ENCODE data around the gene CYRIA. TPM values are rescaled to one million over a fixed set of nuclear protein-coding genes. Genes with fewer than 3 reads are reported as not detected.

The CYRIA gene
- total RNA-seq, 3 donors from 2014 or later, result 0.51 to 1.8 (median 1.8) TPM

DNA sequence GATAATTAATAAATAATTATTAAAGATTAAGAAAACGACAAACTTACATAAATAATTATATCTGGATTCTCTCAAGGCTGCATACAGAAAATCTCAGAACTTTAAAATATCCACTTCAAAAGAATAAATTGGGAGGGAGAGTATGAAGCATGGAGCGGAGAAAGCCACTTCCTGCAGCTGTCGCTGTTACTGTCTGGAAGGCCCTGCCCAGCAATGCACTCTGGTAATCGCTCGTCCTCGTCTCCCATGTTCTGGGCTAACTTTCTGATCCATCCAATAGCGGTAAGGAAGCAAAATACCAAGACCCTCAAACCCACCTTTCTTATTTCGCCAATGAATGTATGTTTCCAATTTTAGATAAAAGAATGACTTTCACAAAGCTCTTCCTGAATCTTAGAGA lies 26.7 kb downstream of the CYRIA start:
- Mint-ChIP-seq H3K4me3 (no peak overlapping the region), H3K27me3 (ENCODE audit: low read depth) (peaks cover 5% of the 10 kb centered on the region), H3K9me3 (no peaks in the 10 kb centered on the region), H3K4me1 (ENCODE audit: low read depth) (peaks cover 16% of the 10 kb centered on the region), H3K36me3 (ENCODE audit: insufficient read depth) (peaks cover 1% of the 10 kb centered on the region)
- ATAC-seq (no peak), DNase-seq (no peak)

DNA sequence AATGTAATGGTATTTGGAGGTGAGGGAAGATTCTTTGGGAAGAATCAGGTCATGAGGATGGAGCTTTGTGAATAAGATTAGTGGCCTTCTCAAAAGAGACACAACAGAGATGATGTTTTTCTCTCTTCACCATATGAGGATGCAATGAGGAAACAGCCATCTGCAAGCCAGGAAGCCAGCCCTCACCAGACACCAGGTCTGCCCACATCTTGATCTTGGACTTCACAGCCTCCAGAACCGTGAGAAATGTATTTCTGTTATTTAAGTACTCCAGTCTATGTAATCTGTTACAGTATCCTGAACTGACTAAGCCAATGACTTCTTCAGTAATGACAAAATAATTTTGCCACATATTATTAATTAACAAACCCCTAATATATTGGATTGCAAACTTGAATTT lies 28.3 kb downstream of the CYRIA start:
- Mint-ChIP-seq H3K27me3 (ENCODE audit: low read depth) (peaks cover 7% of the 10 kb centered on the region), H3K9me3 (no peaks in the 10 kb centered on the region), H3K4me1 (ENCODE audit: low read depth) (peaks cover 16% of the 10 kb centered on the region), H3K36me3 (ENCODE audit: insufficient read depth) (peaks cover 1% of the 10 kb centered on the region), H3K4me3 (no peak overlapping the region)
- ATAC-seq (no peak), DNase-seq (no peak)

DNA sequence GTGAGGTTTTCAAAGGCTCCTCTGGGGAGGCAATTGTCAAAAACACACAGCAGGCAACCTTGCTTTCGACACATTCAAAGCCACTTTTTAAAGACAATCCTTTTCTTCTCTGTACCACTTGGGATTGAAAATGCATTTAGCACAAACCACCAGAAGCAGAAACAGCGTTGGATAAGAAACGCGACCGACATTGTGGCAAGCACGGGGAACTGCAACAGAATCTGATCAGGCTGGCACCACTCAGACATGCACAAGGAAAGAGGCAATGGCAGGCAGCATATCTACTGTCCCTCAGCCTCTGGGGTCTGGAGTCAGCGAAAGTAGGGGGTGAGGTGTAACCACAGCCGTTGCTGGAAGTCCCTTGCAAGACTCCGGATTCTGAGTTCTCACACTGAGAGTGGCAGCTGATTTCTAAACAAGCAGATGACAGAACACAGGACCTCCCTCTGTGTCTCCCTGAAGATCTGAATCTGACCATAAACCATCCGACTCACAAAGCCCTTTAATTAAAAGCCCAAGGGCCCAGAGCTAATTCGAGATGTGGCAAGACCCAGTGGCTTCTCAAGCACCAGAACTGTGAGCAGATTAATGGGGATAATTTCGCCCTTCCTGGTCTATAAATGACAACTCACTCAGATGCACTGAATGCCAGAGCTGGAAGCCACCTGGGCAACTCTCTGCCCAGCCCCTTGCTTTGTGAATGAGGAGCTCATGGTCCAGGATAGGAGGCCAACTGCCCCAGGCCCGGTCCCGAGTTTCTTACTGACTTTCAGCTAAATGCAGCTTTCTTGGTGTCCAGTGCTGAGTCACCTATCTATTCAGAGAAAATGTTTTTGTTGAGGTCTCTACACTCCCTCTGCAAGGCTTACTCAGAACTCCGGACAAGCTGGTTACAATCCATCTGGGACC lies 29.6 kb downstream of the CYRIA start:
- no peak for ATAC-seq
- Mint-ChIP-seq H3K27me3 (ENCODE audit: low read depth) (peaks cover 5% of the 10 kb centered on the region), H3K9me3 (no peaks in the 10 kb centered on the region), H3K4me1 (ENCODE audit: low read depth) (peaks cover 16% of the 10 kb centered on the region), H3K36me3 (ENCODE audit: insufficient read depth) (peaks cover 1% of the 10 kb centered on the region), H3K4me3 (no peak overlapping the region)
- no peak for DNase-seq

DNA sequence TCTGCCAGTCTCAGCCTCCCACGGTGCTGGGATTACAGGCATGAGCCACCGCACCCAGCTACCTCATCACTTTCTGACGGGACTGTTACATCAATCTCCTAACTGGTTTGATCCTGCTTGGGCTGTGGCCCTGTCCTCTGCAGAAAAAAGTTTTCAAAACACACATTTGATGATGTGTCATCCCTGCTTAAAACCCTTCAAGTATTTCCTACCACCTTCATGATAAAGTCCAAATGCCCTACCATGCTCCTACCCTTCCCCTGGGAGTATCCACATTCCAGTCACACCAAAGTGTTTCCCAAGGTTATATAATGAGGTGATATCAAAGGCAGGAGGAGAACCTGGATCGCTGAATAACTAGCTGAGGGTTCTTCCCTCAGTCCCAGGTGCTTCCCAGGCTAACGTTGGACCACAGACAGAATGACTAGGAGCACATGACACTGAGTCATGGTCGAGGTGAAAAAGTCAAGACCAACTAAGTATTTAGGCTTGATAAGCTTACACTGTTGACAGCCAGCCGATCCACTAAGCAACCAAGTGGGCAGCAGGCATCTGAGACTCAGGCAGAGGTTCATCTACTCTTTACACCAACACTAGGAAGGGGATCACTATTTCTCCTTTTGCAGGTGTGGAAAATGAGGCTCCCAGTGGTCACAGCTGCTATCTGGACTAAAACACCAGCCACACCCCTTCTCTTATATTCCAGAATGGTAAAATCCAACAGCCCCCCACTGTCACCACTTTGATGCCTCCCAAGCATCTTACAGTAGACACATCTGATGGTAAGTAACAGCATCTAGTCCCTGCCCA lies 31.8 kb downstream of the CYRIA start:
- Mint-ChIP-seq H3K9me3 (no peaks in the 10 kb centered on the region), H3K27me3 (ENCODE audit: low read depth) (peaks cover 5% of the 10 kb centered on the region), H3K4me3 (no peak overlapping the region), H3K4me1 (ENCODE audit: low read depth) (peaks cover 21% of the 10 kb centered on the region), H3K36me3 (ENCODE audit: insufficient read depth) (peaks cover 1% of the 10 kb centered on the region)
- DNase-seq, result no peak
- ATAC-seq, result no peak

DNA sequence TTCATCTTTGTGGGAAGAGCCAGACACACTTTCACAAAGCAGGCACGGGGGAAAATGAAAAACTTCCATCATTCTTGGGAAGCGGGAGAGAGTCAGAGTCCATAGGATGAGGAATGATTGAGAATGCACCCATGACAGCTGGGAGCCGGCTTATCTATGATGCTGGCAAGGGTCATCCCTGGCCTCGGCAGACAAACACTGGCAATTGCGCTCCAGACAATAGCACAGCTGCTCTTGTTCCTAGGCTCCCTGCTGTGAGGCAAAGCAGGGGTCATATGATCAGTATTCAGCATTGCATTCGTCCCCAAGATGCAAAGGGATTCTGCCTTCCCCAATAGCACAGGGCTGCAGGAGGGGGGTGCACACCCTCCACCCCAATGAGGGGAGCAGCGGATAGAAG lies 33.0 kb downstream of the CYRIA start:
- H3K4me1 Mint-ChIP-seq (ENCODE audit: low read depth), result peaks cover 15% of the 10 kb centered on the region
- DNase-seq, result no peak
- H3K36me3 Mint-ChIP-seq (ENCODE audit: insufficient read depth), result no peaks in the 10 kb centered on the region
- no peak overlapping the region for H3K4me3 Mint-ChIP-seq
- H3K9me3 Mint-ChIP-seq, result no peaks in the 10 kb centered on the region
- peaks cover 5% of the 10 kb centered on the region for H3K27me3 Mint-ChIP-seq (ENCODE audit: low read depth)
- ATAC-seq, result no peak

DNA sequence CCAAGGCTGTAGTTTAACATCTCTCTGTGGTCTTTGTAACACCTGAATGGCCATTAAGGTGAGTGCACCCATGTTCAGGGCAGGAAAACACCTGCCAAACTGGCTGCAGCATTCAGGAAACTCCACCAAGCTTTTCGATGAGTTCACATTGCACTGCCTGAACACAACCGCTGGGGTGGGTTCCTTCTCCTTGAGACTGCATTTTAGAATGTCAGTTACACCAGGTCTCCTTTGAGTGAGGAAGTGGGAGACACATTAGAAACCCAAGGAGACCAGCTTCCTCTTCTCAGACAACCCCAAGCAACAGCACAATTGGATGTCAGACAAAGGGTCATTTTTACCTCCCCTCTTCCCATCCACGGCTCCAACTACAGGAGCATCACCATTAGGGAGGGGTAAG lies 35.2 kb downstream of the CYRIA start:
- H3K36me3 Mint-ChIP-seq (ENCODE audit: insufficient read depth), result no peaks in the 10 kb centered on the region
- H3K4me3 Mint-ChIP-seq, result no peak overlapping the region
- peaks cover 5% of the 10 kb centered on the region for H3K27me3 Mint-ChIP-seq (ENCODE audit: low read depth)
- ATAC-seq (no peak), DNase-seq (no peak)
- no peaks in the 10 kb centered on the region for H3K9me3 Mint-ChIP-seq
- H3K4me1 Mint-ChIP-seq (ENCODE audit: low read depth), result peaks cover 30% of the 10 kb centered on the region

DNA sequence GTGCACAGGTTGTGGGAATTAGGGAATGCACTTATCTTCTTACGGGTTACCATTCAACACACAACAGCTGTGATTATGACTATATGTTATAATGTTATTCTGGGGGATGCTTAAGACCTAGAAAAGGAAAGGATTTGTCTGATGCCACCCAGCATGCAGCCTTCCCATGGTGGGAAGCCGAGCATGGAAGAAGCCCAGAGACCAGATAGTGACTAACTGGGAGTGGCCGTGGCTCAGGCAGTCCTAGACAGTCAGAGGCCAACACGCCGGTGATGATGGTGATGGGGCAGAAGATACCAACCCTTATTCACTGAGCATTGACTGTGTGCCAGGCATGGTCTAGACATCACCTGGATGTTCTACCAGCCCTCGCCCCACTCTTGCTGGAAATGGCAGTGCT lies 35.9 kb downstream of the CYRIA start:
- no peak overlapping the region for H3K4me3 Mint-ChIP-seq
- no peak for ATAC-seq
- H3K36me3 Mint-ChIP-seq (ENCODE audit: insufficient read depth), result no peaks in the 10 kb centered on the region
- peaks cover 34% of the 10 kb centered on the region for H3K4me1 Mint-ChIP-seq (ENCODE audit: low read depth)
- DNase-seq, result no peak
- no peaks in the 10 kb centered on the region for H3K9me3 Mint-ChIP-seq
- peaks cover 5% of the 10 kb centered on the region for H3K27me3 Mint-ChIP-seq (ENCODE audit: low read depth)

DNA sequence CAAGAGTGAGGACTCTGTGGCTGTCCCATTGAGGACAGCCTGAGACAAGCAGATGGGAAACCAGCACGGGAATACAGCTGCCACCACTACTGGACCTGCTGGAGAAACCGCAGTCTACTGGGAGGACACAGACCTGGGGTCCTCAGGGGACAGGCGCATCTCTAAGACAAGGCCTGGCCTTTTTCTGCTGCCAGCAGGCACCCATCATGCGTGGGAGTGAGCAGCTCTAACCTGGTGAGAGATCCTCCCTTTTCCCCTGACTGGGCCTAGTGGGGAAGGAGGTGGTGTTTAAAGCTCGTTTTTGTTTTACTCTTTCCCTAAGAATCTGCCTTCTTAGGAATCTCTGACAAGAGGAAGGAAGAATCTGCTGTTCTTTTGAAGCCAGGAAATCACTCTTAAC lies 36.6 kb downstream of the CYRIA start:
- Mint-ChIP-seq H3K36me3 (ENCODE audit: insufficient read depth) (no peaks in the 10 kb centered on the region), H3K9me3 (no peaks in the 10 kb centered on the region), H3K27me3 (ENCODE audit: low read depth) (peaks cover 2% of the 10 kb centered on the region), H3K4me3 (no peak overlapping the region), H3K4me1 (ENCODE audit: low read depth) (peaks cover 38% of the 10 kb centered on the region)
- ATAC-seq (no peak), DNase-seq (no peak)

DNA sequence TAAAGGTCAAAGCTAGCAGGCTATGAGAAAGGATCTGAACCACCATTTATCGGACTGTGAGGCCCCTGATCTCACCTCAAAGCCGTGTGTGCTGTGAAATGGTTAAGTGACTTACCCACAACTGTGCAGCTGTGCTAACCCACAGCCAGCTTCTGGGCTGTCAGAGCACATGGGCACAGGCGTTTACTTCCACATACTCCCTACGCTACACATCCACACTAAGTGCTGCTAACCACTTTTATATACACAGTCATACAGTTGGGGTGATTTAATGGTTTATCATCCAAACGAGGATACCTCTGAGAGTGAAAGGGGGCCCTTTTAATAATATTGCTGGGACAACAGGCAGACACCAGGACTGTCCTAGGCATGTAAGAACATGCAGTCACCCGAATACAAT lies 37.3 kb downstream of the CYRIA start:
- DNase-seq (no peak), ATAC-seq (peak in 1 of 2 donors; percentile 10)
- H3K4me1 Mint-ChIP-seq (ENCODE audit: low read depth), result peaks cover 45% of the 10 kb centered on the region
- no peaks in the 10 kb centered on the region for H3K27me3 Mint-ChIP-seq (ENCODE audit: low read depth)
- no peak overlapping the region for H3K4me3 Mint-ChIP-seq
- H3K36me3 Mint-ChIP-seq (ENCODE audit: insufficient read depth), result no peaks in the 10 kb centered on the region
- H3K9me3 Mint-ChIP-seq, result no peaks in the 10 kb centered on the region

DNA sequence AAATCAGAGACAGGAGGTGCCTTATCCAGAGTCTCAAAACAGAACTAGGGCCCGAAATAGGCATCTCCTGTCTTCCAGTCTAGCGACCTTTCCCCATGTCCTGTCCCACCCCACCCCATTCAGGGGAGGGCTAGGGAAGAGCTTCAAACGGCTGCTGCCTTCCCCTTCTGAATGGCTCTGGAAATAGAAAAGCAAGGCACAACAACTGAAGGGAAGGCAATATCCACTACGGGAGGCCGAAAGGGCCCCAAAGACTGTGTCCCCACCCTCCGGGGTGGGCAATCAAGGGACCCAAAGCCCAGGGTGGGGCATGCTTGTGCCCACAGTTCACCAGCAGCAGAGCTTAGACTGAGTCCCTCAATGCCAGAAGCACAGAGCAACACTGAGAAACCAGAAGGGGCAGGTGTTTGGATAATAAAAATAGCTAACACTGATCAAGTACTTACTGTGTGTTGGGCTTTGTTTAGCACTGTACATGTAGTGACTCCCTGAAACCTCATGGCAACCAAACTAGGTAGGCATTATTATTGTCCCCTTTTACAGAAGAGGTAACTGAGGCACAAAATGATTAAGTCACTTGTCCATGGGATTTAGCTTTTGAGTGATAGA lies 38.5 kb downstream of the CYRIA start:
- no peak overlapping the region for H3K4me3 Mint-ChIP-seq
- H3K36me3 Mint-ChIP-seq (ENCODE audit: insufficient read depth), result no peaks in the 10 kb centered on the region
- ATAC-seq (no peak), DNase-seq (no peak)
- no peaks in the 10 kb centered on the region for H3K9me3 Mint-ChIP-seq
- H3K4me1 Mint-ChIP-seq (ENCODE audit: low read depth), result peaks cover 56% of the 10 kb centered on the region
- H3K27me3 Mint-ChIP-seq (ENCODE audit: low read depth), result no peaks in the 10 kb centered on the region

DNA sequence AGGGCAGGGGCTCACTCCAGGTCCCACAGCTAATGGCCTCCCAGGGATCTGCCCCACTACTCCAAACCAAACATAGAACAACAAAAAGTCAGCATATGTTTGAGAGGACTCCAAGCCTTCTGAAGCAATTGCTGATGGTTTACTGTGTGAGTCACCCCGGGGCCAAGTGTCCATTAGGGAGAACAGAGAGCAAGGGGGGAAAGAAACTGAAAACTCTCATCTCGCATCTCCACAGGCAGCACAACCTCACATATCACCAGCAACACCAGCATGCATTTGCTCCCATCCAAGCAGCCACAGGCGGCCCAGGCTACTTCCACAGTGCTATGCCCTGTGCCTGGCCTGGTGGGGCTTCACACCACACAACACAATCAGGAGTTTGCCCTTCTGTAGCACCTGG lies 39.1 kb downstream of the CYRIA start:
- DNase-seq, result no peak
- no peaks in the 10 kb centered on the region for H3K9me3 Mint-ChIP-seq
- H3K4me3 Mint-ChIP-seq, result no peak overlapping the region
- H3K4me1 Mint-ChIP-seq (ENCODE audit: low read depth), result peaks cover 56% of the 10 kb centered on the region
- H3K27me3 Mint-ChIP-seq (ENCODE audit: low read depth), result no peaks in the 10 kb centered on the region
- no peak for ATAC-seq
- H3K36me3 Mint-ChIP-seq (ENCODE audit: insufficient read depth), result no peaks in the 10 kb centered on the region

DNA sequence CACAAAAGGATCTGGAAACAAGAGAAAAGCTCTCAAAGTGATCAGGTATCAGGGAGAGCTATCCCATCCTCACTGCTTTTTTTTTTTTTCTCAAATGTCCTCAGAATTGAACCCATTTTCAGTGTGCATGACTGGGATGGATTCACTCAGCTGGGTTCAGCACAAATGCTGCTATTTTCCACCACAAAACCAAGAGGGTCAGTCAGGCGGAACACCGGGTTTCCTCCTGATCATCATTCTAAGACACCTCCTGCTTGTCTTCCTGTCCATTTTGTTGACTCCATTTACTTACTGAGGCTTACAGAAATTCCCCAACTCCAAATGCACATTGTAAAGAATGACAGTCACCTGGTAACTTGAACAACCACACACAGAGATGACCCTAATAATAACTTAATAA lies 39.9 kb downstream of the CYRIA start:
- DNase-seq, result no peak
- Mint-ChIP-seq H3K4me1 (ENCODE audit: low read depth) (peaks cover 56% of the 10 kb centered on the region), H3K9me3 (no peaks in the 10 kb centered on the region), H3K4me3 (no peak overlapping the region), H3K36me3 (ENCODE audit: insufficient read depth) (no peaks in the 10 kb centered on the region), H3K27me3 (ENCODE audit: low read depth) (no peaks in the 10 kb centered on the region)
- no peak for ATAC-seq

DNA sequence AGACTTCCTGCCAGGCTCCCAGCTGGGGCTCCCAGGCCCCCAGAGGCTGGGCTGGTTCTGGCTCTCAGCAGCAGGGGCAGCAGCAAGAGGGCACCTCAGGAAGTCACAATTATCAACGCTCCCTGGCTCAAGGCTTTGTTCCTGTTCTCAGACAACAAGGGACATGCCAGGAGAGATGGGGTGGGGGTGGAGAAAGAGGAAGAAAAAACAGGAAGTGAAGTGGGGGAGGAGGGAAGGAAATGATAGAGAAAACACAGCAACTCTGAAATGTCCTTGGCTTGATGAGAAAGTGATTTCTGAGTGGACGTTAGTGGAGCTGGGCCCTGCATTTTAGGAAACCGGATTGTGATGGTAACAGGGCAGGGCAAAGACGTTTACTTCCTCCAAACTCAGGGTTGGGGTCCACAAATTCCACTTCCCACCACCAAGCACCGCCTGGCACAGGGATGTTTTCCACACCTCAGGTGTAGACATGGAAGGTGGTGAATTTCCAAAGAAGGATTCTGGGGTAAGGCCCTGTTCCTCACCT lies 40.4 kb downstream of the CYRIA start:
- no peak for ATAC-seq
- peaks cover 54% of the 10 kb centered on the region for H3K4me1 Mint-ChIP-seq (ENCODE audit: low read depth)
- H3K4me3 Mint-ChIP-seq, result no peak overlapping the region

DNA sequence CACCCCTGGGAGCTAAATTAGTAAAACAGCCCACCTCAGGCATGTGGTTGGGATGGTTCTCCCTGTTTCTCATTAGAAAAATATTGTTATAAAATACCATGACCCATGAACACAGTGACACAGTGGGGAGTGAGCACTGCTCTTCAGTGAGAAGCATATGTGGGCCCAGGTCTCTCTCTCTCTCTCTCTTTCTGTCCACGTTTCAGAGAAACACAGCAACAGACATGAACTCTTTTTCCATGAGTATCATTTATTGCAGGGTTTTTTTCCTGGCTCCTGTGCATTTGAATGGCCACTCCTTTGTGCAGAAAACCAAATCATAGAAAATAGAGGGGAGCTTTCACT lies 41.2 kb downstream of the CYRIA start:
- peaks cover 50% of the 10 kb centered on the region for H3K4me1 Mint-ChIP-seq (ENCODE audit: low read depth)
- H3K4me3 Mint-ChIP-seq, result no peak overlapping the region
- no peaks in the 10 kb centered on the region for H3K36me3 Mint-ChIP-seq (ENCODE audit: insufficient read depth)
- DNase-seq (no peak), ATAC-seq (no peak)
- no peaks in the 10 kb centered on the region for H3K27me3 Mint-ChIP-seq (ENCODE audit: low read depth)
- H3K9me3 Mint-ChIP-seq, result no peaks in the 10 kb centered on the region

More for the DNA sequence above, 40.4 kb downstream of the CYRIA start:
- H3K9me3 Mint-ChIP-seq, result no peaks in the 10 kb centered on the region
- no peaks in the 10 kb centered on the region for H3K36me3 Mint-ChIP-seq (ENCODE audit: insufficient read depth)
- H3K27me3 Mint-ChIP-seq (ENCODE audit: low read depth), result no peaks in the 10 kb centered on the region
- DNase-seq, result no peak

Data from activated T-cell treated with anti-CD3 and anti-CD28 coated beads, Interleukin-2, amount 50 U/mL, for 4 hours (primary cell).